Activated CD8-positive, alpha-beta memory T cell treated with anti-CD3 and anti-CD28 coated beads for 1 hour (primary cell): ENCODE measurements around the gene ANGPTL5.
"Not testable (repeated sequence)": the region's sequence is repeated elsewhere in the genome, so short reads cannot be mapped to it uniquely, and the experiment has no call there.

Experiments
- DNase-seq, 2 donors: peaks; one replicate each; pipeline ENCODE4 v3.0.0-alpha.2; 2020; ENCODE audit warnings: low read depth in 1 of 2; ENCODE audit errors: extremely low read depth in 1 of 2

The ANGPTL5 gene

DNA sequence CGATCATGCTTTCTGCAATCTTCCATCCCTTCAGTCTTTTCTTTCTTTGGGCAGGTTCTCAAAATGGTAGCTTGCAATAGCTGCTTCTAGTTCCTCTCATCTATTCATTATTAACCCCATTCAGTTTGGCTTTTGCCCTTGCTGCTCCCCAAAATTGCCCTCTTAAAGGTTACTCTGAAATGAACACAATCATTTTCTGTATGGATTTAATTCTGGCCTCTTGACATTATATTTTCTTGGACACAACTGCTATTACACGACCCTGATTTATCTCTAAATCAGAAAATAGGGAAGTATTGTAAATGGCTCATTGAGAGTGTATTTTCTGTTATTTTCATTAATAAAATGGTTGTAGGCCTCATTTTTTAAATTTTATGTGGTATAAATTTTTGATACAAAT, at the start of gene ANGPTL5:
Gene ANGPTL5 (minus strand): TSS at position 101 of the 400 bp plus-strand sequence. CDS start 8,613 bp downstream, outside the sequence.
- DNase-seq, result no peak

DNA sequence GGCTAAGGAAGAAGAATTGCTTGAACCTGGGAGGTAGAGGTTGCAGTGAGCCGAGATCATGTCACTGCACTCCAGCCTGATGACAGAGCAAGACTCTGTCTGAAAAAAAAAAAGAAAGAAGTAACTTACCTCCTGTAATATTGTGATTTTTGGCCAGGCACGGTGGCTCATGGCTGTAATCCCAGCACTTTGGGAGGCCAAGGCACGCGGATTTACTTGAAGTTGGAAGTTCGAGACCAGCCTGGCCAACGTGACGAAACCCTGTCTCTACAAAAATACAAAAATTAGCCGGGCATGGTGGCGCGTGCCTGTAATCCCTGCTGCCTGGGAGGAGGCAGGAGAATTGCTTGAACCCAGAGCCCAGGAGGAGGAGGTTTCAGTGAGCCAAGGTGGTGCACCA, 47.9 kb upstream of the ANGPTL5 start:
- DNase-seq, result not testable (repeated sequence)

DNA sequence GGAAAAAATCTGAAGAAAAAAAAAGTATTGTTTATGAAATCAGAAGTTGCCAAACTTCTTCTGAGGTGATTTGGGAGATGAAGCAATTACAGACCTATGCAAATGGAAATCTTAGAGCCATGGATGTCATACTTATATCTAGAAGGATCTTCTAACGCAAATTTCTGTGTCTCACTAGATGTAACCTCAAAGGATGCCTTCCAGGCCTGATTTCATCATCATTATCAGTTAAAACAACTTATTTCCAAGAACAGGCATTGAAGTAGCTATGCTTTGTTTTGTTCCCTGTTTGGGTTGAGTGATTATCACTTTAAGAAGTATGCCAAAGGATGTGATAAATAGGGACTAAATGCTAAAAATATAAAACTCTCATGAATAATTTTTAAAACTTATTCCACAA, 43.9 kb upstream of the ANGPTL5 start:
- DNase-seq, result no peak

DNA sequence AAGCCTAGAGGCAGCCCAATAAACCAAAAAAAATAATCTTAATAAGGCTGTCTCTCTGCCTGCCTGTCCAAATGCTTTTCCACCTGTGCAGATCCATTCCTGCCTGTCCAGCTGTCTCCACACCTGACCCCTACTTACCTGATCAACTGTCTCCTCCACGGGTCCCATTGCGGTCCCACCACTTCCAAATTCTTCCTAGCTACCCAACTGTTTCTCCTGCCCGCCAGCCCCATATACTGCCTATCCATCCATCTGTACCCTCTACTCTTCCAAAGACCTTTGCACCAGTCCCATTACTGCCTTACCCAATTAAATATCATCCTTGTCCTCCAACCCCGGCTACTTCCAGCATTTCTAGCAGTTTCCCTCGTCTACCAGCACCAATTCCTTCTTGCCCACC, 39.4 kb upstream of the ANGPTL5 start:
- DNase-seq, result no peak

DNA sequence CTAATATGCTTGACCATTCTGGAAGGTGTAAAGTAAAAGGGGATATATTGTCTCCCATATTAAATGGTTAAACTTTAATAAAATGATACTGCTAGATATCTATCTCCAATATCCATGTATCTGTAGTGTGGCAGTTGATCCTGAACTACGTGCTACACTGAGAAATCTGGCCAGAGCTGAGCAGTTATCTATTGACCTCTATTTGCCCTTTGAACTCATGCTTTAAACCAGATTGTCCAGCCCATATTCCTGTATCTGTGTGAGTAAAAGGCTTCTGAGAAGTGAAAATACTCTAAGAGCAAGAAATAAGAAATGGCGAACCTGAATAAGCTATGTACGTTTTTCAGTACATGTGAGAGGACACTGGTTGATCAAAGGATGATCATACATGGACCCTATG, 39.0 kb upstream of the ANGPTL5 start:
- DNase-seq, result no peak

DNA sequence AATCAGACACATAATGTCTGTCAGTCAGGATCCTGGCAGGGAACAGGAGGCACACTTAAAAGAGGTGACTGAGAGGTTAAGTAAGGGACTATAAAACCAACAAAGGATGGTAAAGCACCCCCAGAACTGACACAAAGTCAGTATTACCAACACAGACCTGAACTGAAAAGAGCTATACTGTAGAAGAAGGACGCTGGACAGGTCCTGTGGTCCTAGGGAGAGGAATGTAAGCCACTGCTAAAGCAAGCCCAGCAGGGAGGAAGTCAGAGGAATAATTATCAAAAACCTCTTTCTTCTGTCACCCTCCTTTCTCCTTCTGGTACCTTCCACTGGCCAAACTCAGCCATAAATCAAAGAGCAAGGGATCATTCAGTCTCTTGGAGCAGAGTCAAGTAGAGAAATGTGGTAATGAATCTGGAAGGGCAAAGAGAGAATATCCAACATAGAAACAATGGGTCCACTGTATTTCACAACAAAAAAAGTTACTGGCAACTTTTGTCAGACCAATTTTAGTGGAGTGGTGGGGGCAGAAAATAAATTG, 33.4 kb upstream of the ANGPTL5 start:
- DNase-seq, result no peak

DNA sequence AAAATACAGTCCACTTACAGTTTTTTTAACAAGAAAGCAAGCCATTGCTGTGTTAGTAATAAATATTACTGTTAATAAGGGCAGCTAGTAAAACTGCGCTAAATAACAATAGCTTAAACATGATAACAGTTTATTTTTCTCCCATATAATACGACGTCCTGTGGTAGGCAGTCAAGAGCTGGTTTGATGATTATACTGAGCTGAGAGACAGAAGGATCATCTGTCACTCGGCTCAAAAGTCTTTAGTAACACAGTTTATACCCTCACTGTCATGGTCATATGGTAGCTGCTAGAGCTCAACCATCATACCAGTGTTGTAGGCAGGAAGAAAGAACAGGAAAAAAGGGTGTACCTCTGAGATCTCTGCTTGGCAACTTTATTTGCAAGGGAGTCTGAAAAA, 29.1 kb upstream of the ANGPTL5 start:
- no peak for DNase-seq

DNA sequence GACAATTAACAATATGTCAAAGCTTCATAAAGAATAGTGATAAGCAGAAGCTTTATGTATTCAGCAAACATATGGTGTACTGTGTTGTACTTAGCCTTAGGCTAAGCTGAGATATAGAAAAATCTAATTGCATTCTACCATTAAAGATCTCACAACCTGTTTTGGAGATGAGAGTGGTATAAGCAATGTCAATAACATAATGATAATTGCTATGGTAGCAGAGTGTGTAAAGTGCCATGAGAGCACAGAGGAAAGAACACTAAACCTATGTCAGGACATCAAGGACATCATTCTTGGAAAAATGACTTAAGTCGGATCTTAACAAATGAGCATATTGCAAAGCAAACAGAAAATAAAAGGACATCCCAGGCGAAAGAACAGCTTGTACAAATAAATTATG, 28.6 kb upstream of the ANGPTL5 start:
- DNase-seq, result no peak

DNA sequence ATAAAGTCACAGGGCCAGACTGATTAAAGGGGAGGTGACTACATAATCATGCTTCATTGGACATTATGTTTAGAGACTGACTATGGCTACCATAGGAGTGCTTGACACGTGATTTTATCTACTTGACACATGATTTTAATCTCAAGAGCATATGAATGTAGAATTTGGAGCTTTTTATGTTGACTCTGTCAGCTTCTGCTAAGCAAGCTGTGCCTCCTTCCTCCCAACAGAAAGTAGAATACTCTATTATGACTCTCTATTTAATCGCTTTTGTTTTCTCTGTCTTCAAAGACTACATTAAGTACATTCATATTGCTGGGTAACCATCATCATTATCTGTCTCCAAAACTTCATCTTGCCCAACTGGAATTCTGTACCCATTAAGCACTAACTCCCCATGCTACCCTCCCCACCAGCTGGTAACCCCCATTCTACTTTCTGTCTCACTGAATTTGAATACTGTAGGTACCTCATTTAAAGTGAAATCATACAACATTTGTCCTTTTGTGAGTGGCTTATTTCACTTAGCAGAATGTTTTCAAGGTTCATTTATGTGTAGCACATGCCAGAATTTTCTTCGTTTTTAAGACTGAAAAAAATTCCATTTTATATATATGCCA, 24.7 kb upstream of the ANGPTL5 start:
- DNase-seq, result no peak

DNA sequence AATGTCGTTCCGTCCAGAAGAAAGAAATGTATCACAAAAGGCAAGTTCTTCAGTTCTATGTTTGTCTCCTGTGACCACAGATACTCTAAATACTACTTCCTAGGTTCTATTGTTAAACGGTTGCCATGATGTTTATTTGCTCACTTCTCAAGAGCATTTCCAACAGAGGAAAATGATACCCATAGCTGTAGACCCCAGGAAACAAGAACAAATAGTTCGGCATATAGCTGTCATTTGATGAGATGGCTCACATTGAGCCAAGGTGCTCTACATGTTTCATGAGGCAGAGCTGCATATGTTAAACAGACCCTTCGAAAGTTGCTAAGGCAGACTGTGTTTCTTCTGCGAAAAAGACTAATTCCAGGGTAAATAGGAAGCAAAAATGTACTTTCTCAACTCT, 15.4 kb upstream of the ANGPTL5 start:
- DNase-seq, result no peak

DNA sequence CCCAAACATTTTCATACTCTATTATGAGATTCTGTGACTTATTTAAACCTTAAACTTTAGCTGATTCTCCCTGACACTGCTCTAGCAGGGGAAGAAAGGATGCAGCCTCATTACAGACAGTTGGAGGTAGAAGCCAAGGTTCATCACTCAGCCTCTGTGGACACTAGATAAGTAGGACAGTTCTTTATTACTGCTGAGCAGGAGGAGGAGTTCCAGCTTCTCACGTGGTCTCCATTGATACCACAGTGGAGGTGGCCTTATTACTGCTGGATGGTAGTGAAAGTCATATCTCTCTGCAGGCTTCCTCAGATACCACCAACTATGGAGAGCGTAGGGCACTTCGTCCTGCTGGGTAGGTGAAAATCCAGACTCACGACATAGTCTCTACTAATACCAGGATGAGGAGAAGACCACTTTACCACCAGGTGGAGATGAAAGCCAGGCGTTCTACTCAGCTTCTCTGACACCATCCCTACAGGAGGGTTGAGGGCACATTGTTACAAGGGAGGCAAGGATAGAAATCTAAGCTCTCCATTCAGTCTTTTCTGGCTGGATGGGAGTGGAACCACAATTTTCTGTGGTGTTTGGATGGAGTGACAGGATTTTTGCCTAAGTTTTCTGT, 13.1 kb upstream of the ANGPTL5 start:
- DNase-seq, result no peak

DNA sequence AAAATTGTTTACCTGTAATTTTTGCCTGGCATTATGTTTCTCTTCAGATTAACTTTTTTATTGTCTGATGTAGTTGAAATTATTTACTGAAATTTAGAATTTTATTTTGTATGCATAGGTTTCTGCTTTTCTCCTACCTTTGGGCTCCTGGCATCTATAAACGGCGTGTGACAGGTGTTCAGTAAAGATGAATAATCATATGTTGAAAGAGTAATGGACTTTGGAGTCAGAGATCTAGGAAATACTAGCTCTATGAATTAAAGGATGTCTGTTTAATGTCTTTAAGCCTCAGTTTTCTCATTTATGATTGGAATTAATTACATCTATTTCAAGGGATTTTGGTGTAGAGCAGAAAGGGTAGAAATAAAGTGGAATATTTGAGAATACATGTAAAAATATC, 7.2 kb upstream of the ANGPTL5 start:
- no peak for DNase-seq

DNA sequence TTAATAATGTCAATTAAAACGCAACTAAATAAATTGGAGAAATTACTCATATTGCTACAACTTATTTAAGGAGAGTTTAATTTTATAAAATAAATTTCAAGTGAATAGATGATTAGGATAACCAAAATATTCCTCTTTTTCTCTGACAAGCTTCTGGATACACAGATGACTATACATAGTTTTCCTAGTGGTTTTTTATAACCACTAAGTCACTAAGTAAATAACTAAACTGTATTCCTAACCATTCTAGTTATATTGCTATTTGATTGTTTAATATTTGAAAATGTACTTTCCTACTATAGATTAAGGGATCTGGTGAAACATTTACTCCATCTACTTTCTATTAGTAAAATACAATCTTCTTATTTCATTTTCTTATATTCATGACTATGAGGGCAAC, 4.7 kb upstream of the ANGPTL5 start:
- DNase-seq, result no peak

DNA sequence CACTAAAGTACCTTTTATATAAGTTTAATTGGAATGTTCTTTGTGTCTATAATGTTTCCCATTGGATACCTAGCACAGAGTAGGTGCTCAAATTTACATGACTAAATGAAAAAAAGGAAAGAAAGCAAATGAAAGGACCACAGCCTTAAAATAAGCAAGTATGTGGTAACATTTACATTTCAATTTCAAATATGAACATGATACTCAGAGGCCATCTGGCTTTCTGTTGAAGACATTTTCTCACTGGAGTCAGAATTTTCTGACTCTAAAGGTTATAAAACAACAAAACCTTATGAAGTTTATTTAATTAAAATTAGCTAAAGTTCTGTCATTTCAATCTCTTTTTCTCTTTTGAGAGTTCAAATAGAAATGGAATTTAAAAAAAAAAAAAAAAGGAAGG, 904 bp upstream of the ANGPTL5 start:
- DNase-seq, result no peak

DNA sequence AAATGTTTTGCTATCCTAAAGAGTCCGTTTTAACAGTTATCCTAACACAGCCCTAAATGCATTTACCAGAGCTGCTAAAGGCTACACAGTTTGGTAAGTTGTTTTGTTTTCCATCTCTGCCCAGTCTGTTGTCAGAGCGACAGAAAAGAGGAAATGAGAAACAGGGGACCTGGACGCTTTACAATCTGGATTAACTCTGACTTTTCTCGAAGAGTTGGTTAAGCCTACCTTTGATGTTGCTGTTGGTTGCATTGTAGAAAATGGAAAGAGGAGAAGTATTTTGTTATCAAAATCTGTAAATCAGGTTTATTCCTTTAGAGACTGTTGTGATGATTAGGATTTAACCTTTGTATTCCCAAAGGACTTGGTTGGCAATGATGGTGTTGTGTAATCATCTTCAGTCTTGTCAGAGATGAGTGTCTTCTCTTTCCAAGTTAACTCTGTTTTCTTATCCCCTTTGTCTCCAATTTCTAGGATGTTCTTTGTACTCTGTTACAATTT, 481 bp downstream of the ANGPTL5 start:
- no peak for DNase-seq

DNA sequence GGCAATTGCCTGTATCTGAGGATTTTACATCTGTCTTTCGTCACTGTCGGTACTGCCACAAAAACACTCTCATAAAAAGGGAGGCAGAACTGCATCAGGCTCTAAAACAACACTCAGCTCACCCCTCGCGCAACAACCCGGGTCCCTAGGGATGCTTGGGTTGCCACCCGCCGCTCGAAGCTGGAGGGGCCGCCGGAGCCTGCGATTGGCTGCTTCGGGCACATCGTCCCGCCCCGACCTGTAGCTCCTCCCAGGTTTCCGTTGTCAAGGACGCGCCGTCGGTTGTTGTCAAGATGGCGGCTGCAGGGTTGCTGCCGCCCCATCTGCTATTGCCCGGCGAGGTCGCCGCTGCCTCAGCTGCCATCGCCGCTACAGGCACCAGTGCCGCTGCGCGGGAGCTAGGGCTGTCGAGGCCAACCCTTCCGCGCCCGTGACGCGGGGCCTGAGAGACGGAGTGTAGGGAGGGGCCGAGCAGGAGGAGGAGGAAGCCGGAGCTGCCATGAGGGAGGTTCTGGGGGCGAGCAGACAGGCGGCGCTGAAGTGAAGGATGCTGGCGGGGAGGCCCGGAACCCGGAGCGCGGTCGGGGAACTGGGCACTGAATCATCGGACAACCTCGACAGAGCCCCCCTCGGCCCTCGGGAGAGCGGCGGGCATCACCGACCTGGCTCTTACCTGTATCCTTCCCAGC, 1.4 kb downstream of the ANGPTL5 start, which contains the start of gene CEP126:
Gene CEP126 (plus strand): TSS at position 273 of the 689 bp plus-strand sequence. CDS start 275 bp downstream, at position 548.
- DNase-seq, result peak; percentile 85 to 88

DNA sequence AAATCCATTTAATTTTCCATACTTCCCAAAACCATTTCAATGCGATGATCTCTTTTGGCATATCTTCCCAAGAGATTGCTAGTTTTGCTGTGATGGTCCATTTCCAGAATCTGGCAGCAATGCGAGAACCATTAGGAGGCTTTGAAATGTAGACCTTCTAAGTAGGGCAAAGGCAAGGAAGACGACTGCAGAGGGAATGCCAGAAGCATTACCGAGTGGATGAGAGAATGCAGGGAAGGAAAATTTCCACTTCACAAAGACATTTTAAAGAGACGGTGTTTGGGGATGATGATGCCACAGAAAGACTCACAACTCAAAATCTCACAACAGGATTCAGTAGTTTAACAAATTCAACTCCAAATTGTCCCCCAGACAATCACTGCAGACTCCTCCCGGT, 2.0 kb downstream of the ANGPTL5 start:
- no peak for DNase-seq

DNA sequence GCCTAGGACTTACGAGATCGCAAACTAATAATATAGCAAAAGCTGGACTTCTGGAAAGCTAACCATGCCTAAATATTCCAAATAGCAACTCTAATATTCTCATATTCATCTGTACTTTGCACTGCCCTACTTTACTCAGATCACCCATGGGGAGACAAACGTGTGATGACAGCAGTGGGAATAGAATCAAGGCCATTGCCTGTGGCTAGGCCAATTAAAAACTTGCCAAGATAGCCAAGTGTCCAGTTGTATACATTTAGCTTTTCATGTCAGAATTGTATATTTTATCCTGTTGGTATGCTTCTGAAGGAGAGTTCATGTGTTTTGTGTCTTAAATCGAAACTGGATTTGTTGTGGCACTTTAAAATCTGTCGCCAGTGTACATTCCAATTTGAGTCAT, 2.7 kb downstream of the ANGPTL5 start:
- DNase-seq, result no peak

DNA sequence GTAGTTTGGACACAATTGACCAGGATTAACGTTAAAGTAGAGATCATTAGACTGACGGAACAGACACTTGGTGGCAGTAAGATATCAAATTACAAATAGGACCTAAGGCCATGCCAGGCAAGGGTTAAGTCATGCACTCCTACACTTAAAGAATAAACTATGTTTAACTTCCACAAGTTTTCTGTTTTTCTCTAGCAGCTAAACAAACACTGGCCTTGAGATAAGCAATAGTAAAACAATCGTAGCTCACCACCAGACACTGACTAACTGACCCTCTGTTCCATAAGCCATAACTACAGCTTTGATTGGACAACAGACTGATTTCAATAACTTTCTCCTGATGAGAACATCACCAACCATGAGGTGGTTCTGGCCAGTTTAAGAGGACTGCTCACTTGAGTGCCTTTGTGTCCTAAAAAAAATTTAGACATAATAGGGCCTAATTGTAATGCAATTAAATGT, 3.5 kb downstream of the ANGPTL5 start:
- no peak for DNase-seq

DNA sequence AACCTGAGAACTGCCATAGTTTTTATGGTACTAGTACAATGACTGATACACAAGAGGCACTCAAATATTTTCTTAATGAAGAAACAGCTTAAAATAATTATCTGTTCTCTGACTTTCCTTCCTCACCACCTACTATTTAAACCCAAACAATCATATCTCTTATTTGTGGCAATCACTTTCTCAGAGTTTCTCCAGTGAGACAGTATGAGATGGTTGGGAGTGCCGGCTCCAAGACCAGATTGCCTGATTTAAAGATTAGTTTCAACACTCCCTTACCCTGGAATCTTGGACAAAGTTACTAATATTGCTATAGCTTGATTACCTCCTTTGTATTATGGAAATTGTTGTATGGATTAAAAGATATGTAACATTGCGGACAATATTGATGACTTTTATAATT, 7.2 kb downstream of the ANGPTL5 start:
- no peak for DNase-seq

DNA sequence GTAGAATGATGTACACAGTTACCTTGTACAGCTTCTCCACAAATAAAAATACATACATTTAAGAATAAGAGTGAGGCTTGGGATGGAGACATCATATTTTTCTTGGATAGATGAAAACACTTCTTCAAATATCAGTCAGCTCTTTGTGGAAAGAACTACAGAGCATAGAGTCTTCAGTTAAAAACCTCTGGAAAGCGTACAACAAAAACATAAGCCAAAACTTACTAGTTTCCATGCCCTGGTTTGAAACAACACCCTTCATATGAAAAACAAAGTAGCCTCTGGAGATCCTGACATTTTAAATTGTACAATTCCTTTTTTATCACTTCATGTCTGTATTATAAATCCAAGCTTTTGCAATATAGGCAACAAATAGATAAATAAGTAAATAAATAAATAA, 8.5 kb downstream of the ANGPTL5 start:
- no peak for DNase-seq

DNA sequence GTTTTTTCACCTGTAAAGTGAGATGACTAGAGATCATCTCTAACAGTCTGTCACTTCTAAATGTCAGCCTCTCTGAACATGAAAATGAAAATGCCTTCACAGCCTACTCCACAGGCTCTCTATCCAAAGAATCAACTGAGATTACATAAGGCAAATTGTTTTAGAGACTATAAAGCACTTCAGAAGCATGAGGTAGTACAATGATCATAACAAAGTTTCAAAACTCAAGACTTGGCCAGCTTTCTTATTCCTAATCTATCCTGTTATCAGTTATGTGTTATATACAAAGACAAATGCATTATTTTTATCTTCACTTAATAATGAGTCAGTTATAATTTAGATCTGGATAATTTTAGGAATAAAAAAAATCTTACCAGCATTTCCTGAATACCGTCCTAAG, 21.8 kb downstream of the ANGPTL5 start:
- DNase-seq, result no peak
